Mucosa of descending colon (tissue), 3 donors: ENCODE results near the gene CTNND2. TPM values are rescaled to one million over a fixed set of nuclear protein-coding genes. Genes with fewer than 3 reads are reported as not detected.

Experiments used
- ATAC-seq: fragments of 200-7000 bp; cut with Tn5 transposase; one replicate; pipeline ENCODE4 v1.9.1; 2020; ENCODE audit warnings: mild to moderate bottlenecking, moderate library complexity
- DNase-seq, 3 donors: peaks; one replicate each; pipeline ENCODE4 v3.0.0-alpha.2; 2020
- H3K36me3 ChIP-seq: fragments of 200-600 bp; one replicate; pipeline ENCODE4 v1.8.0; 2021; ENCODE audit warnings: low read depth, mild to moderate bottlenecking
- H3K4me1 ChIP-seq: fragments of 200-600 bp; one replicate; pipeline ENCODE4 v1.8.0; 2021; ENCODE audit warnings: low read depth, mild to moderate bottlenecking
- H3K4me3 ChIP-seq: fragments of 200-600 bp; one replicate; pipeline ENCODE4 v1.8.0; 2021; ENCODE audit warnings: mild to moderate bottlenecking
- H3K9me3 ChIP-seq: fragments of 200-600 bp; one replicate; pipeline ENCODE4 v1.8.0; 2021; ENCODE audit warnings: mild to moderate bottlenecking
- CTCF ChIP-seq: fragments of 200-600 bp; IDR thresholded peaks from one replicate; pipeline ENCODE4 v1.8.0; 2022; ENCODE audit warnings: antibody characterized with exemption, mild to moderate bottlenecking
- intact Hi-C, 2 donors: fragments of 100-400 bp; cut with DNase I in 1 of 2; cut with micrococcal nuclease in 1 of 2; formaldehyde crosslinking; loops; one replicate each; pipeline versions ENCODE4 v1.11.0 to v1.11.1; 2022; cut with DNase I, micrococcal nuclease
- total RNA-seq, 3 donors: library from RNA; stranded (reverse); fragmentation: NEBNext Ultra II Directional in 2 of 3; extraction: Animal tissue kit (Norgen Biotek cat#: 25700) in 2 of 3; gene quantifications; one replicate each; pipeline versions ENCODE4 v1.2.1 to v1.2.4, GENCODE V29; 2021 to 2023
- donor health status: DM: no; HTN: no; CAD: no; lungs with moderate emphysema.
- donor health status: DM: no; HTN: no; CAD: no.
- donor health status: DM: no; HTN: yes; CAD: no.

Gene CTNND2
- total RNA-seq, 3 donors from 2014 or later = 0.70 to 3.4 (median 0.81) TPM

GRCh38 chr5:11251247-11251646, 653.0 kb downstream of the CTNND2 start:
- H3K4me1 ChIP-seq = no peaks in the 10 kb centered on the region
- DNase-seq (no peak), ATAC-seq (no peak)
- no peaks in the 10 kb centered on the region for H3K9me3 ChIP-seq
- H3K4me3 ChIP-seq = no peak overlapping the region
- intact Hi-C loops = no loop called here
- H3K36me3 ChIP-seq = no peaks in the 10 kb centered on the region
- no peak for TF ChIP-seq CTCF

- H3K4me3 ChIP-seq = no peak overlapping the region
- peak; percentile 42 for ATAC-seq
- intact Hi-C loops = no loop called here
- no peak for DNase-seq
- H3K36me3 ChIP-seq = no peaks in the 10 kb centered on the region
- no peak for TF ChIP-seq CTCF
- H3K4me1 ChIP-seq = no peaks in the 10 kb centered on the region
- H3K9me3 ChIP-seq = no peaks in the 10 kb centered on the region
Measured at GRCh38 chr5:11248966-11249365, 655.3 kb downstream of the CTNND2 start.

- H3K4me1 ChIP-seq = no peaks in the 10 kb centered on the region
- no peaks in the 10 kb centered on the region for H3K9me3 ChIP-seq
- DNase-seq (no peak), ATAC-seq (no peak)
- TF ChIP-seq CTCF = no peak
- no peak overlapping the region for H3K4me3 ChIP-seq
- H3K36me3 ChIP-seq = no peaks in the 10 kb centered on the region
- intact Hi-C loops = no loop called here
Measured at GRCh38 chr5:11247224-11247623, 657.0 kb downstream of the CTNND2 start.

GRCh38 chr5:11240293-11241190, 663.7 kb downstream of the CTNND2 start:
- no peak for DNase-seq
- ATAC-seq = no peak
- H3K9me3 ChIP-seq = no peaks in the 10 kb centered on the region
- intact Hi-C loops = no loop called here
- H3K4me1 ChIP-seq = no peaks in the 10 kb centered on the region
- no peak for TF ChIP-seq CTCF
- no peak overlapping the region for H3K4me3 ChIP-seq
- H3K36me3 ChIP-seq = no peaks in the 10 kb centered on the region

GRCh38 chr5:11239261-11240015, 664.8 kb downstream of the CTNND2 start:
- no peak for ATAC-seq
- H3K4me3 ChIP-seq = no peak overlapping the region
- H3K4me1 ChIP-seq = no peaks in the 10 kb centered on the region
- H3K36me3 ChIP-seq = no peaks in the 10 kb centered on the region
- no peak for DNase-seq
- intact Hi-C loops = no loop called here
- no peaks in the 10 kb centered on the region for H3K9me3 ChIP-seq
- no peak for TF ChIP-seq CTCF
